Airway epithelial cell (primary cell): Measurements from ENCODE around the gene PCBP2. TPM values are rescaled to one million over a fixed set of nuclear protein-coding genes. Genes with fewer than 3 reads are reported as not detected.

ENCODE experiments used
- total RNA-seq: library from RNA; depleted of rRNA; stranded (reverse); fragments of >200 nt; gene quantifications from 2 replicates; pipeline ENCODE4 v1.2.3, GENCODE V29; 2015

The PCBP2 gene
- 105 and 155 TPM in 2 replicates for total RNA-seq

DNA sequence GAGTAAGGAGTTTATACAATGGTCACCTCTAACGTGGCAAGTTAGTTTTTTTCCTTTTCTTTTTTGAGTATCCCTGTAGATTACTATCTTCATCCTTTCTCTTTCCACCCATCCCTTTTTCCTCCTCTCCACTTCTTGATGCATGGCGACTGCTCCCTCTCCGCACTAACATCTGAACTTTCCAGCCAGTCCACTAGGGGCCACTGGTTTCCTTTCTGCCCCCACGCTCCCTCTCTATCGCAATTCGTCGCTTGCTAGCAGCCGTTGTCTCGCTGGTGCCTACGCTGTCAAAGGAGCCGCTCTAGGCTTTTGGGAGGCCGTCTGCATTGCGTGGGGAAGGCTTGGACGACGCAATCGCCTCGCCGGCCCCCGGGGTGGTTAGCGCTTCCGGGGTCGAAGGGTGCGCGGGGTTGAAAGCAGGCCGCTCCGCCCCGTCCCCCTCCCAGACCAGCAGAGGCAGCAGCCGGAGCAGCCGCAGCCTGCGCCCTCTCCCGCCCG, at the start of gene PCBP2:
TSS of gene PCBP2 (plus strand) at position 442 of the 498 bp plus-strand sequence. CDS start 2,699 bp downstream, outside the sequence.

GRCh38 chr12:53423597-53423996, 28.3 kb upstream of the PCBP2 start, which contains the start of gene AMHR2:
TSS of gene AMHR2 (plus strand) at chr12:53423855. CDS start at chr12:53423935, 80 bp downstream.

GRCh38 chr12:53441040-53441833, 10.7 kb upstream of the PCBP2 start, which contains the start of gene PRR13:
TSS of gene PRR13 (plus strand) at chr12:53441734. CDS start at chr12:53442715, 981 bp downstream.

GRCh38 chr12:53499266-53500141, 47.6 kb downstream of the PCBP2 start, which contains the start of gene MAP3K12:
TSS of gene MAP3K12 (minus strand) at chr12:53499458. CDS start at chr12:53487391, 12,067 bp downstream.

DNA sequence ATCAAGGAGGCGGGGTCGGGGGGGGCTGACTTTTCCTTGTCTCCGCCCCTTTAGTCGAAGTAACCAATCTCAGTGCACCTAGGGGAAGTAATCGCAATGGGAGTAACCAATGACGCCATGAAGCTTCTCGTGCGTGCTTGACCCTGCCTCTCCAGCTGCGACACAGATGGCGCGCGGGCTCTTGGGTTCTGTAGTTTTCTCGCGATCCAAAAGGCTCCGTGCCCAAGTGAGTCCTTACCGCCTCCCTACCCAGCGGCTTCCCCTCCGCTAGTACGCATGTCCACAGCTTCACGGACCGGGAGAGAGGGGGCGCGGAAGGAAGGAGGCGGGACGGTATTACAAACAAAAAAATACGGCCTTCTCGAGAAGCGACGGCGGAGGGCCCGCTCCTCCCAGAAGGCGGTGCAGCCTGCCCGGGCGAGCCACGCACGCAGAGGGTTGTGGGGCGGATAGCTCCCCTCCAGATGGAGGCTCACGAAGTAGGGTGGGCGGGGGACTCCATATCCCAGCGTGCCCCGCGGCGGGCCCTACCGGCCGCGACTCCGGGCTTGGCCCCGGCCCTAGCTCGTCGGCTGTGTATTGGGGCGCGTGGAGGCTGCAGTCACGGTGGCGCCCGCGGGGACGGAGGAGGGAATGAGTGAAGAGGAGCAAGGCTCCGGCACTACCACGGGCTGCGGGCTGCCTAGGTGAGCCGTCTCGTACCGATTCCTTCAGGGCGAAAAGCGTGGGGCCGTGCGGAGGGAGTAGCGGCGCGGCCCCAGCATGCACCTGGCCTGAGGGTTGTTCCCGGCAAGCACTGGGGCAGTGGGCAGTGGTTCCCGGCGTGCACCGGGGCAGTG, 49.1 kb downstream of the PCBP2 start, which contains the start of gene TARBP2:
TSS of gene TARBP2 (plus strand) at position 508 of the 839 bp plus-strand sequence. CDS start at position 634, 126 bp downstream.

DNA sequence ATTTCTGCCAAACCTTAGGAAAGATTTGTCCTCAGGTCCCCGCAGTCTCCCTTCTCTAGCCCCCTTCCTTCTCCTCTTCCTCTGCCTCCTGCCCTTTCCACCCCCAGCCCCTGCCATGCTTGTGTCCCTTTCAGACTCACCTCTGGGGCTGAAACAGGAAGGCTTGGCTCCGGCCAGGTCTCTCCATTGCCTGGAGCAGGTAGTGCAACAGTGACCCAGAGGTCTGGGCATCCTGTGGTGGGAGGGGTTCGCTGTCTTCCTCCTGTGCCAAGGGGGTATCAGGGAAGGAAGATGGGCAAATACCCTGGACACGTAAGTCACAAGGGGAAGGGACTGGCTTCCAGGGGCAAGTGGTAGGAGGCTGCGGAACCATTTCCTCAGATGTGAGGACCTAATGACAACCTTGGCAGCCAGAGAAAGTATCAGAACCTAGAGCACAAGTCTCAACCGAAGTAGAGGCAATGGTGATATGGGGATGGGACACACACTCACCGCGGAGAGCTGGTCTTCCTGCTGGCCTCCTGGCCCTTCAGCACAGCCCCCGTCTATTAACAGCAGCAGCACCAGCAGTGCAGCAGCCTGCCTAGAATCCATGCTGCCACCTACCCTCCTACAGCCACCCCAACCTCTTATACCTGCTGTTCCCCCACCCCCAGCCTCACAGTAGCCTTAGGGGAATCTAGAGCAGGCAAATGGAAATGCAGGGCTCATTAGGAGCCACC, 55.1 kb downstream of the PCBP2 start, which contains the start of gene NPFF:
TSS of gene NPFF (minus strand) at position 604 of the 722 bp plus-strand sequence. CDS start at position 594, 10 bp downstream.

Other genes starting within 250 kb of the PCBP2 start
- gene ITGB7, start 244.9 kb upstream of the PCBP2 start, total RNA-seq: 4.7 and 5.2 TPM in 2 replicates
- 84.2 and 108 TPM in 2 replicates for gene RARG, start 219.9 kb upstream of the PCBP2 start, total RNA-seq
- 9.4 and 12.3 TPM in 2 replicates for gene ESPL1, start 183.8 kb upstream of the PCBP2 start, total RNA-seq
- gene PFDN5, start 156.6 kb upstream of the PCBP2 start, total RNA-seq: 359 and 451 TPM in 2 replicates
- gene MYG1, start 152.4 kb upstream of the PCBP2 start, total RNA-seq: 45.6 and 46.0 TPM in 2 replicates
- gene AAAS, start 130.5 kb upstream of the PCBP2 start, total RNA-seq: 81.3 and 86.2 TPM in 2 replicates
- not detected in 2 replicates for gene SP7, start 115.7 kb upstream of the PCBP2 start, total RNA-seq
- 20.7 and 32.2 TPM in 2 replicates for gene SP1, start 71.9 kb upstream of the PCBP2 start, total RNA-seq
- gene AMHR2, start 28.2 kb upstream of the PCBP2 start, total RNA-seq: not detected in 2 replicates
- 111 and 112 TPM in 2 replicates for gene PRR13, start 10.4 kb upstream of the PCBP2 start, total RNA-seq
- gene MAP3K12, start 47.4 kb downstream of the PCBP2 start, total RNA-seq: 11.1 and 13.4 TPM in 2 replicates
- 46.5 and 52.2 TPM in 2 replicates for gene TARBP2, start 49.2 kb downstream of the PCBP2 start, total RNA-seq
- gene NPFF, start 55.4 kb downstream of the PCBP2 start, total RNA-seq: not detected in 2 replicates
- gene ATF7, start 174.3 kb downstream of the PCBP2 start, total RNA-seq: 5.8 and 14.3 TPM in 2 replicates
- gene ATP5MC2, start 224.0 kb downstream of the PCBP2 start, total RNA-seq: 297 and 357 TPM in 2 replicates